Keratinocyte (primary cell): ENCODE measurements around the gene GPR83. TPM values are rescaled to one million over a fixed set of nuclear protein-coding genes. Genes with fewer than 3 reads are reported as not detected.
A peak's percentile ranks its signal among the peaks of the same experiment; 100 is the strongest.

ENCODE experiments used
- DNase-seq: peaks from one replicate; pipeline ENCODE4 v3.0.0-alpha.2; 2011; ENCODE audit warnings: low read depth, missing footprints, low spot score
- FAIRE-seq: peaks from 2 replicates; lab custom pipeline; 2011; peaks lifted over from hg19 to GRCh38; lab: Jason Lieb, UNC
- H2AFZ ChIP-seq: 2 replicates; pipeline ENCODE4 v1.6.0; 2012; ENCODE audit warnings: low read length, control low read depth, inconsistent platforms; ENCODE audit not compliant: control insufficient read depth
- H3K27ac ChIP-seq: 2 replicates; pipeline ENCODE4 v1.5.1; 2011; ENCODE audit warnings: low read length; ENCODE audit not compliant: control insufficient read depth, insufficient read depth
- H3K27me3 ChIP-seq: 3 replicates; pipeline ENCODE4 v1.6.0; 2011; ENCODE audit warnings: low read length; ENCODE audit not compliant: control insufficient read depth, insufficient read depth; ENCODE audit errors: extremely low read depth
- H3K36me3 ChIP-seq, 2 experiments: 2 replicates in 1 of 2; 3 replicates in 1 of 2; pipeline ENCODE4 v1.5.1; 2011; ENCODE audit warnings: low read length in 2 of 2, mild to moderate bottlenecking in 1 of 2; ENCODE audit not compliant: control insufficient read depth in 2 of 2, insufficient read depth in 2 of 2; ENCODE audit errors: extremely low read depth in 1 of 2
- H3K4me1 ChIP-seq: 3 replicates; pipeline ENCODE4 v1.5.1; 2011; ENCODE audit warnings: low read length; ENCODE audit not compliant: control insufficient read depth, insufficient read depth; ENCODE audit errors: extremely low read depth
- H3K4me2 ChIP-seq: 3 replicates; pipeline ENCODE4 v1.6.0; 2011; ENCODE audit warnings: low read depth, low read length; ENCODE audit not compliant: control insufficient read depth, insufficient read depth; ENCODE audit errors: extremely low read depth
- H3K4me3 ChIP-seq, 3 experiments: fragments of 200-600 bp in 1 of 3; sonication (generic) in 1 of 3; 2 replicates in 2 of 3; 3 replicates in 1 of 3; pipeline ENCODE4 v1.5.1; 2011 to 2016; ENCODE audit warnings: low read length in 3 of 3, mild to moderate bottlenecking in 3 of 3, control low read depth in 2 of 3, inconsistent platforms in 1 of 3, low read depth in 1 of 3, mixed read lengths in 1 of 3, mixed run types in 1 of 3, moderate library complexity in 1 of 3; ENCODE audit not compliant: control insufficient read depth in 2 of 3, insufficient read depth in 2 of 3; ENCODE audit errors: extremely low read depth in 1 of 3
- H3K79me2 ChIP-seq: 2 replicates; pipeline ENCODE4 v1.6.0; 2012; ENCODE audit warnings: low read length; ENCODE audit not compliant: control insufficient read depth, insufficient read depth
- H3K9ac ChIP-seq: 3 replicates; pipeline ENCODE4 v1.6.0; 2011; ENCODE audit warnings: low read length; ENCODE audit not compliant: control insufficient read depth, insufficient read depth; ENCODE audit errors: extremely low read depth
- H3K9me1 ChIP-seq: 3 replicates; pipeline ENCODE4 v1.6.0; 2011; ENCODE audit warnings: low read length; ENCODE audit not compliant: control insufficient read depth, insufficient read depth; ENCODE audit errors: extremely low read depth
- H3K9me3 ChIP-seq: 2 replicates; pipeline ENCODE4 v1.5.1; 2012; ENCODE audit warnings: low read depth, low read length; ENCODE audit not compliant: control insufficient read depth
- H4K20me1 ChIP-seq: 3 replicates; pipeline ENCODE4 v1.6.0; 2011; ENCODE audit warnings: low read length; ENCODE audit not compliant: control insufficient read depth, insufficient read depth; ENCODE audit errors: extremely low read depth
- CTCF ChIP-seq, 3 experiments: IDR thresholded peaks in 1 of 3; conservative IDR thresholded peaks in 1 of 3; optimal IDR thresholded peaks in 1 of 3; 2 replicates in 2 of 3; 3 replicates in 1 of 3; pipeline versions ENCODE3 to v1.5.1; 2011; ENCODE audit warnings: low read length in 3 of 3, mild to moderate bottlenecking in 3 of 3, moderate library complexity in 2 of 3, control low read depth in 1 of 3, inconsistent platforms in 1 of 3; ENCODE audit not compliant: insufficient read depth in 2 of 3; ENCODE audit errors: extremely low read depth in 1 of 3
- EZH2 ChIP-seq: IDR thresholded peaks from one replicate; pipeline ENCODE4 v1.6.1; 2012; ENCODE audit warnings: inconsistent platforms, mild to moderate bottlenecking, low read length, moderate library complexity
- dilution Hi-C: fragments of 300-500 bp; cut with MboI; formaldehyde crosslinking; loops from one replicate; pipeline ENCODE4 v1.7.0; 2020; ENCODE audit warnings: low sequenced_read_pairs; ENCODE audit not compliant: extremely low pct_ligation_motif_present
- polyA plus RNA-seq, 5 experiments: library from polyadenylated mRNA; depleted of rRNA in 3 of 5; stranded (reverse) in 3 of 5; stranded (forward) in 1 of 5; unstranded in 1 of 5; fragments of >200 nt; gene quantifications; 1 replicate in 1 of 5; 2 replicates in 3 of 5; 3 replicates in 1 of 5; pipeline versions ENCODE4 v1.2.1 to v1.2.3, GENCODE V29; 2011 to 2012; ENCODE audit warnings: missing spikeins in 2 of 5, low read depth in 1 of 5, low replicate concordance in 1 of 5

The GPR83 gene
- polyA plus RNA-seq, 1 donor (not counting 4 experiments of a cell fraction or from before 2014, with no cell fraction given): 0.04 TPM

DNA sequence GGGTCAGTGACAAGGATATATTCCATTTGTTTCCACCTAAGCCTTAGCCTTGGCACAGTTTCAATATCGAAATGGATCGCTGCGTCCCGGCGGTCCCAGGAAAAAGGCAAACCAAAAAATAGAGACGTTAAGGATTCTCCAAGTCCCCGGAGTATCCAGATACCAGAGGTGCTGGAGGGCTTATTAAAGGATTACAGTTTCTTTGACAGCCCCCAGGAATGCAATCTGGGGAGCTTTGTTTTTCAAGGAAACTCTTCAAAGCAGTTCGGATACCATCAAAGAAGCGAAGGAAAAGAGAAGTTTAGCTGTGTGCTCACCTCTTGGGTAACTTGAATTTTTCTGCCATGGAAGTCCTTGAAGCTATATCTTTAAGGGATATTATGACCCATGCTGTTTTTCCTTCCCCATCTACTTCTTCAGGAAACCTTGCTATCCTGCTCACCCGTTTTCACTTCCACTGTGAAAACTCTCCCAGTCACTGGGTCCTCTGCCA is 600 bp upstream of the GPR83 start:
- FAIRE-seq: no peak
- H3K9me1 ChIP-seq: no peaks in the 10 kb centered on the region
- no peak overlapping the region for H3K27ac ChIP-seq
- peaks cover 11% of the 10 kb centered on the region for H3K4me1 ChIP-seq
- TF ChIP-seq CTCF (optimal IDR thresholded peaks at IDR 0.05 in 1 of 3, IDR thresholded peaks at IDR 0.05 in 1 of 3, conservative IDR thresholded peaks at IDR 0.05 in 1 of 3; ENCODE audit: extremely low read depth in 1 of 3, insufficient read depth in 2 of 3, low read length in 3 of 3) (no peak), EZH2 (no peak)
- DNase-seq: no peak
- no peak overlapping the region for H2AFZ ChIP-seq
- H3K36me3 ChIP-seq: no peaks in the 10 kb centered on the region
- H3K79me2 ChIP-seq: no peaks in the 10 kb centered on the region
- H4K20me1 ChIP-seq: no peaks in the 10 kb centered on the region
- dilution Hi-C loops: no loop called here
- peak overlapping the region in 2 of 3 experiments; percentile 5 to 46 for H3K4me3 ChIP-seq
- H3K9me3 ChIP-seq: no peaks in the 10 kb centered on the region
- no peak overlapping the region for H3K9ac ChIP-seq
- peak overlapping the region; percentile 77 for H3K4me2 ChIP-seq
- H3K27me3 ChIP-seq: peaks cover 32% of the 10 kb centered on the region

- TF ChIP-seq EZH2: no peak
- no peak for TF ChIP-seq CTCF (optimal IDR thresholded peaks at IDR 0.05 in 1 of 3, IDR thresholded peaks at IDR 0.05 in 1 of 3, conservative IDR thresholded peaks at IDR 0.05 in 1 of 3; ENCODE audit: extremely low read depth in 1 of 3, insufficient read depth in 2 of 3, low read length in 3 of 3)
- H3K9me3 ChIP-seq: no peaks in the 10 kb centered on the region
- H3K9ac ChIP-seq: no peak overlapping the region
- no peaks in the 10 kb centered on the region for H3K9me1 ChIP-seq
- peak overlapping the region; percentile 77 for H3K4me2 ChIP-seq
- no peak overlapping the region for H2AFZ ChIP-seq
- peaks cover 11% of the 10 kb centered on the region for H3K4me1 ChIP-seq
- no peak for FAIRE-seq
- no peaks in the 10 kb centered on the region for H3K36me3 ChIP-seq
- H3K79me2 ChIP-seq: no peaks in the 10 kb centered on the region
- H3K4me3 ChIP-seq: peak overlapping the region in 1 of 3 experiments; percentile 46
- H3K27ac ChIP-seq: no peak overlapping the region
- dilution Hi-C loops: no loop called here
- DNase-seq: no peak
- H3K27me3 ChIP-seq: peaks cover 32% of the 10 kb centered on the region
- H4K20me1 ChIP-seq: no peaks in the 10 kb centered on the region
Observed at GRCh38 chr11:94400457-94400838, 771 bp downstream of the GPR83 start.
